ENCODE data around the gene BCL2L14. TPM values are rescaled to one million over a fixed set of nuclear protein-coding genes. Genes with fewer than 3 reads are reported as not detected.

BCL2L14 gene
- total RNA-seq, 1 experiment from 2014 or later, result not detected

DNA sequence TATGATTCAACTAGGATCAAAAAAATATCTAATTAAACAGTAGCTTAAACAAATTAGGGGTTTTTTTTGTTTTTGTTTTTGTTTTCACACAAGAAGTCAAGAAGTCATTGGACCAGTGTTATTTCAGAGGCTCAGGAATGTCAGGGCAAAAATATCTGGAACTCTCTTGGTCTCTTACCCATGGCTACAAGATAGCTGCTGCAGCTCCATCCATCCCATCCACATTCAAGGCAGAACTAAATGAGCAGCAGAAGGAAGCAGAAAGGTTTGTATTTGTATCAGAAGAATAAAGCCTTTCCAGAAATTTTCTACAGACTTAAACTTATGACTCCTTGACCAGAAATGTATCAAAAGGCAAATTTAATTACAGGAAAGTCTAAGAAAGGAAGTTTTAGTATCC, 33.8 kb upstream of the BCL2L14 start:
- in situ Hi-C loops (cut with HindIII; ENCODE audit: low pct_unique_long_range_greater_than_20kb, low sequenced_read_pairs) (no loop called here), intact Hi-C loops (cut with micrococcal nuclease; ENCODE audit: unreplicated experiment) (no loop called here)
- Histone ChIP-seq H3K4me1 (ENCODE audit: control insufficient read depth, insufficient read depth, low read length) (no peaks in the 10 kb centered on the region), H3K36me3 (ENCODE audit: control insufficient read depth, insufficient read depth, low read length) (no peaks in the 10 kb centered on the region), H3K27me3 (ENCODE audit: control insufficient read depth, insufficient read depth, low read length) (no peaks in the 10 kb centered on the region), H3K27ac (ENCODE audit: low read length) (no peak overlapping the region), H3K9me3 (ENCODE audit: control insufficient read depth, insufficient read depth, low read depth, low read length) (no peaks in the 10 kb centered on the region), H3K4me3 (ENCODE audit: low read depth in 2 of 2, low read length in 2 of 2) (no peak overlapping the region)
- no peak for TF ChIP-seq POLR2AphosphoS5 (IDR thresholded peaks at IDR 0.05; ENCODE audit: low read depth, low read length)
- TF ChIP-seq TCF7L2 (IDR thresholded peaks at IDR 0.05; ENCODE audit: low read depth, low read length), result no peak
- no peak for TF ChIP-seq REST (IDR thresholded peaks at IDR 0.05; ENCODE audit: insufficient read depth in 1 of 2, low read depth in 2 of 2, low read length in 1 of 2)
- TF ChIP-seq, protein P1, sequence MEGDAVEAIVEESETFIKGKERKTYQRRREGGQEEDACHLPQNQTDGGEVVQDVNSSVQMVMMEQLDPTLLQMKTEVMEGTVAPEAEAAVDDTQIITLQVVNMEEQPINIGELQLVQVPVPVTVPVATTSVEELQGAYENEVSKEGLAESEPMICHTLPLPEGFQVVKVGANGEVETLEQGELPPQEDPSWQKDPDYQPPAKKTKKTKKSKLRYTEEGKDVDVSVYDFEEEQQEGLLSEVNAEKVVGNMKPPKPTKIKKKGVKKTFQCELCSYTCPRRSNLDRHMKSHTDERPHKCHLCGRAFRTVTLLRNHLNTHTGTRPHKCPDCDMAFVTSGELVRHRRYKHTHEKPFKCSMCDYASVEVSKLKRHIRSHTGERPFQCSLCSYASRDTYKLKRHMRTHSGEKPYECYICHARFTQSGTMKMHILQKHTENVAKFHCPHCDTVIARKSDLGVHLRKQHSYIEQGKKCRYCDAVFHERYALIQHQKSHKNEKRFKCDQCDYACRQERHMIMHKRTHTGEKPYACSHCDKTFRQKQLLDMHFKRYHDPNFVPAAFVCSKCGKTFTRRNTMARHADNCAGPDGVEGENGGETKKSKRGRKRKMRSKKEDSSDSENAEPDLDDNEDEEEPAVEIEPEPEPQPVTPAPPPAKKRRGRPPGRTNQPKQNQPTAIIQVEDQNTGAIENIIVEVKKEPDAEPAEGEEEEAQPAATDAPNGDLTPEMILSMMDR (IDR thresholded peaks at IDR 0.05), result no peak
- no peak for TF ChIP-seq SIN3A (IDR thresholded peaks at IDR 0.05; ENCODE audit: borderline replicate concordance, insufficient read depth, low read depth, low read length)
- ChIA-PET CTCF (interaction anchor here (0.6 kb wide), 1 partner anchor 314 kb away, joined by 7 read pairs; no protein-coding TSS in a partner anchor), POLR2A (no interaction called here)
- BruUV-seq (replicated peaks), result no TSS peak
- ATAC-seq, result no peak
- no peak for DNase-seq (ENCODE audit: low read depth, low spot score)

DNA sequence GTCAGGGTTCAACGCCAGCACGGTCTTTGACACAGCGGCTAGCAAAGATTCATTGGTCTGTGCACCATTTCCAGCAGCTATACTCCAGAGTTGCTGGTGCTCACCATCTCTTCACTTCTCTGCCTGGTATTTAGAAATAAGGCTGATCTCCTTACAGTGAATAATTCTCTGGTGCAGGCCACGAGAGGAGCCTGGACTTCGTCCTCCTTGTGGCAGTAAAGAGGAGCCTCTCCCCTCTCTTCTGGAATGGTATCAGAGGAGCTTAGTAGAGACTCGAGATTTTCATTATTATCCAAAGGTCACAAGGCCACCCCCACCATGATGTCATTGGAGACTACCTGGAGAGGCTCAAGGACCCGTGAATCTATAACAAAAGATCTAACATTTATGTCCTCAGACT, 30.8 kb upstream of the BCL2L14 start:
- TF ChIP-seq, protein P1 (IDR thresholded peaks at IDR 0.05), result no peak
- no peak for TF ChIP-seq POLR2AphosphoS5 (IDR thresholded peaks at IDR 0.05; ENCODE audit: low read depth, low read length)
- no peak for TF ChIP-seq TCF7L2 (IDR thresholded peaks at IDR 0.05; ENCODE audit: low read depth, low read length)
- TF ChIP-seq REST (IDR thresholded peaks at IDR 0.05; ENCODE audit: insufficient read depth in 1 of 2, low read depth in 2 of 2, low read length in 1 of 2), result no peak
- TF ChIP-seq SIN3A (IDR thresholded peaks at IDR 0.05; ENCODE audit: borderline replicate concordance, insufficient read depth, low read depth, low read length), result no peak
- H3K4me3 ChIP-seq (ENCODE audit: low read depth in 2 of 2, low read length in 2 of 2), result no peak overlapping the region
- intact Hi-C loops (cut with micrococcal nuclease; ENCODE audit: unreplicated experiment), result no loop called here
- no peaks in the 10 kb centered on the region for H3K36me3 ChIP-seq (ENCODE audit: control insufficient read depth, insufficient read depth, low read length)
- H3K4me1 ChIP-seq (ENCODE audit: control insufficient read depth, insufficient read depth, low read length), result no peaks in the 10 kb centered on the region
- no peaks in the 10 kb centered on the region for H3K9me3 ChIP-seq (ENCODE audit: control insufficient read depth, insufficient read depth, low read depth, low read length)
- no peak overlapping the region for H3K27ac ChIP-seq (ENCODE audit: low read length)
- H3K27me3 ChIP-seq (ENCODE audit: control insufficient read depth, insufficient read depth, low read length), result no peaks in the 10 kb centered on the region
- in situ Hi-C loops (cut with HindIII; ENCODE audit: low pct_unique_long_range_greater_than_20kb, low sequenced_read_pairs), result no loop called here
- no TSS peak for BruUV-seq (replicated peaks)
- ChIA-PET POLR2A (no interaction called here), CTCF (interaction anchor here (0.5 kb wide), 1 partner anchor 719 kb away, joined by 3 read pairs; no protein-coding TSS in a partner anchor)
- ATAC-seq, result no peak
- no peak for DNase-seq (ENCODE audit: low read depth, low spot score)

Data from Panc1 (cell line).